Medulla oblongata (tissue), 1 donor: Measurements from ENCODE around the gene LZTS3.
"Not testable (repeated sequence)": the region's sequence is repeated elsewhere in the genome, so short reads cannot be mapped to it uniquely, and the experiment has no call there.

Experiments used
- DNase-seq: peaks from one replicate; pipeline ENCODE4 v3.0.0-alpha.2; 2015; ENCODE audit errors: extremely low spot score

Gene LZTS3

DNA sequence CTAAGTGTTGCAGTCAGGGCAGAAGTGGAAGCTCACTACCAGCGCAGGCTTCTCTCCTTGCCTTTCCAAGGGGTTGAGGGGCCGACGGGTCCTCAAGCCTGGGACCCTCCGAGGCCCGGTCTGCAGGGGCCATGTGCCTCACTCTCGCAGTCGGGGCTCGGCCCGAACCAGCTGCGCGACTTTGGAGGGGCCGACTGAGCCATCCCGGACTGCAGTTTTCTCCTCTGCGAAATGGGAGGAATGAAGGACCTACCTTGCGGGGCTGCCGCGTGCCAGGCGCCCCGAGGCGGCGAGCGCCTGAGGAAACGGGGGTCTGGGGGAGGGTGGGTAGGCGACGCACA is 5.6 kb downstream of the LZTS3 start:
- no peak for DNase-seq

DNA sequence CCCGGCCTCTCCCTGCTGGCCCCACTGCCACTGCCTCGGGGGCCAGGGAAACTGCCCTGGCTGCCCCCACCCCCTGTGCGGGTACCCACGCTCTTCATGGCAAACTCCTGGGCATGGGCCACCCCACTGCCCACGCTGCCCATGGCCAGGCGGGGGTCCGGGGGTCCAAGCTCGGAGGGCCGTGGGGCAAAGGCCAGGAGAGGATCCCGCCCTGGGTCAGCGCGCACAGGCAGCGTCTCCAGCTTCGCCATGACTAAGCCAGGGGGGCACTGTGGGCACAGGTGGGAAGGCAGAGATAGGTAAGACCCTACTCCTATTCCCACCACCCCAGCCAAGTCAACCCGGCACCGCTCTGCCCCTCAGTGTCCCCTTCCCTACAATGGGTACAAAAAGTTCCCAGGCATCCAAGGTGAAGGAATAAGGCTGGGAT is 6.4 kb downstream of the LZTS3 start:
- no peak for DNase-seq

DNA sequence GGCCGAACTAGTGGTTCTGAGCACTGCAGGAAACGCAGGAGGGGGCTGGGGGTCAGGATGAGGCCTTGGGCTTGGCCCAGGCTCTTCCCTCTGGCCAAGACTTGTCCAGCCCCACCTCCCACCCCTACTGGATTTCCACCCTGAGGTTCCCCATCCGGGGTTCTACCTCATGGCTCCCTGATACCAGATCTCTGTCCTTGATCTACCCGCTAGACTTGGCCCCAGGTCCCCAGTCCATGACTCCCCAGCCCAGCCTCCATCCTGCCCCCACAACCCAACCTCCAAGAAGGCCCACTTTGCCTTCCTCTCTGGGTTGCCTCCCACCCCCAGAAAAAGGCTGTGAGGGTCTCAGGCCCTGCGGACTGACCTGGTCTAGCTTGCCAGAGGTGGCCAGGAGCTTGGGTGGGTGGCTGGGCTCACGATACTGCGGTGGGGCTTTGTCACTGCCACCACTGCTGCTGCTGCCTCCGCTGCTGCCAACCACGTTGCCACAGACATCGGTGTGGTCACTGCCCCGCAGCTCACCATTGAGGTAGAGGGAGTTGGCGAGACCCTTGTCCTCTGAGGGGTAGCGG is 6.9 kb downstream of the LZTS3 start:
- DNase-seq, result no peak

DNA sequence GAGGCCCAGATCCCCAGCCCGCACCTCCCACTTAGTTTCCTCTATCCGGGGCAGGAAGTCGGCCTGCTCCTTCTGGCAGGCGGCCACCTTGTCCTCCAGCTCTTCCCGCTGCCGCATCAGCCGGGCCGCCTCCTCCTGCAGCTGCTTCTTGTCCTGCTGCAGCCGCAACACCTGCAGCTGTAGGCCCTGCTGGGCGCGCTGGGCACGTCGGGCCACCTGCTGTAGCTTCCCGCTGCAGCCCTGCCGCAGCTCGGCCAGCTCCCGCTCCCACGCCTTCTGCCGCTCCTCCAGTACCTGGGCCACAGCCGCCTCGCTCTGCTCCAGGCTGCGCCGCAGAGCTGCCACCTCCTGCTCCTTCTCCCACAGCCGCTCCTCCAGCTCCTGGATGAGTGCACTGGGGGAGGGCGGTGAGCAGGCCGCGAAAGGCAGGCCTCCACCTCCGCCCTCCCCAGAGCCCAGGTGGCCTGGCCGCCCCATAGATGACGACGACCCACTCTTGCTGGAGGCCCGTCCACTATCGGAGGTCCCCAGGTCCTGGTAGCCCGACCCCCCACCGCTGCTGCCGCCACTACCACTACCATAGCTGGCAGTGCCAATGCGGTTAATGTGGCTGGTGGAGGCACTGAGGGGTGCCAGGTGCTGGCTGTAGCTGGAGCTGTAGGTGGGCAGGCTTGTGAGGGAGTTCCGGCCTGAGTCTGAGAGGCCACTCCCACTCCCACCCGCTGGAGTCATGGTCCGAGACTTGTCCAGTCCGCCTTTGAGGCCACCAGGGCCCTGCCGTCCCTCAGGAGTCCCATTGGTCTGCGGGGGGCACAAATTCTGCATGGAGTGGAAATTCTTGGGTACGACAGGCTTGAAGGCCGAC is 7.6 kb downstream of the LZTS3 start:
- DNase-seq, result no peak

DNA sequence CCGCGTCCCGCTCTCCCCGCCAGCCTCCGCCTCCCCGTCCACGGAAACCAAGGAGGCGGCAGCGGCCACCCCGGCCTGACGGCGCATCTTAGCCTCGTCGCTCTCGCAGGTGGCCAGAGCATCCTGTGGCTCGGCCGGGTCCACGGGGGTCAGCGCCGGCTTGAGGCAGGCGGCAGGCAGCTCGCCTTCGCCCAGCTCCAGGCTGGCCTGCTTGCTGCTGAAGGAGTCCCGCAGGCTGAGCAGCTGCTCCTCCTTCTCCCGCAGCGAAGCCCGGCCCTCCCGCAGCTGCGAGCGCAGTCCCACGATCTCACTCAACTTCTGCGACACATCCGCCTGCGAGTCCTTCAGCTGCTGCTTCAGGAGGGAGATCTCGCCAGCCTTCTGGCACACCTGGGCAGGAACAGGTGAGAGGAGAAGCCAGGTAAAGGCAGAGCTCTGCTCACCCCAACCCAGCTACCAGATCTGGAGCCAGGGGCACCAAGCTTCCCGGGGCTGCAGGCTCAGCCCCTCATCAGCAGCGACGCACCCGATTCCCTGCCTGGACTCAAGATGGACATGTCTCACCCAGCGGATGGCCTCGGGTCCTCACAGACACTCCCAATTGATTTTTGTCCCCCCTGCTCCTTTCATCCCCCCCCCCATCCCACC is 8.5 kb downstream of the LZTS3 start:
- DNase-seq, result no peak

DNA sequence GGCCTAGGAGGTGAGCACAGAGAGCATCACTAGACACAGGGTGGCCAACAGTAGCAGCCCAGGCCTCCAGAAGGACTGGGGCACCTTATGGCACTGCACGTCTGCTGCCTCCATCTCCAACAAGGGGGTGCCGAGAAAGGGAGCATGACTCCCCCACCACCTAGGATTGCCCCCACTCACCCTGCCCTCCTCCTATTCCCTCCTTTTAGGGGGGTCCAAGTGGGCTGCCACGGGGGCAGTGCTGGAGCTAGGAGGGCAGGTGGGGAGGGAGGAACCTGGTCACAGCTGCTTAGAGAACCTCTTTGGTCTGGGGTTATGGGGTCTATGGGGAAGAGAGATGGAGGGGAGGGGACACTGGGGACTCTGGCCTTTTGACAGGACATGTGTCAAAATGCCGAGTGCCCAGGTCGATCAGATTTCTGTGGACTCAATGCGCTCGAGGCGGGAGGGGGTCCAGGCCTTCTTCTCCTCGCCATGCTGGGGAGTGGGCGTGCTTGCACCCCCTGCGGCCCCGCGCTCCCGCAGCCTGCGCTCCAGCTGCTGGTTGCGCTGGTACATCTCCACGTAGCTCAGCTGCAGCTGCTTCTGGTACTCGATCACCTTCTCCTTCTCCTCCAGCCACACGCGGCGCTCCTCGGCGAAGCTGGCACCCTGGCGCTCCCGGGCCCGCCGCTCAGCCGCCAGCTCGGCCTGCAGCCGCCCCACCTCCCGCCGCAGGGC is 9.1 kb downstream of the LZTS3 start:
- no peak for DNase-seq

DNA sequence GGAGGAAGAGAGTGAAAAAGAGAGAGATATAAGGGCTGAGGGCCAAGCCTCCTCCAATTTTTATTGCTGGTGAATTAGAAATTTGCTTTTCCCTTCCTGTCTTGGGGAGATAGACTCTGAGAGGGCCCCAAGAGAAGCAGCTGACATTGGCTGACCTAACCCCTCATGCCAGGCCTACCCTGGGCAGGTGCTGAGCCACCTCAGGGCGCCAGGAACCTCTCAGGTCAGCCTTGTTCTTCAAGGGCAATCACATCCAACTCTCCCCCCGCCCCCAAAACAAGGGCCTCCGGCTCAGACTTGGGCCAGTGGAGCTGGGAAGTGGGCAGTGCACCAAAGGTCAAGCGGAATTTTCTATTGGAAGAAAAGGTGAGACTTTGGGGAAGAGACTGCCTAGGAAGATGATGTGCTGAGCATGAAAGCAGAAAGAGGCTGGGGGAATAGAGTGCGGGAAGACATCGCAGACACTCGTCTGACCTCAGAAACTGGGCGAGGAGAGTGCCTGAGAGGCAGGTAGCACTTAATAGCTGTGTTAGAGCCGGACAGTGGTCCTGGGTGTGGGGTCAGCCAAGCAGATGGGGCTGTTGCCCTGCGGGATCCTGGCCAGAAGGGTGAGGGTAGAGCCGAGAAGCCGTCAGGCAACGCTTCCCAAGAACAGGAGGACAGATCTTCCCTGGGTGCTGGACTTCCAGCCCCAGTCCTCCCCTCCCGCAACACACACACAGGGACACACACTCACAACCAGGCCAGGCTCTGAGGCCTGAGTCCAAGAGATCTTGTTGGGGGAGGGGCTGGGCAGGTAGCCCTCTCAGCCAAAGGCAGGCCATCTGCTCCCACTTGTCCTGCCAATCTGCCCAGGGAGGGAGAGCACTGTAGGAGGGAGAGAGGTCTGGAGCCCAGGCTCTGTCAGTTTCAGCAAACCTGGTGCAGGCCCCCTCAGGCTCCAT is 10.0 kb downstream of the LZTS3 start:
- DNase-seq, result no peak

DNA sequence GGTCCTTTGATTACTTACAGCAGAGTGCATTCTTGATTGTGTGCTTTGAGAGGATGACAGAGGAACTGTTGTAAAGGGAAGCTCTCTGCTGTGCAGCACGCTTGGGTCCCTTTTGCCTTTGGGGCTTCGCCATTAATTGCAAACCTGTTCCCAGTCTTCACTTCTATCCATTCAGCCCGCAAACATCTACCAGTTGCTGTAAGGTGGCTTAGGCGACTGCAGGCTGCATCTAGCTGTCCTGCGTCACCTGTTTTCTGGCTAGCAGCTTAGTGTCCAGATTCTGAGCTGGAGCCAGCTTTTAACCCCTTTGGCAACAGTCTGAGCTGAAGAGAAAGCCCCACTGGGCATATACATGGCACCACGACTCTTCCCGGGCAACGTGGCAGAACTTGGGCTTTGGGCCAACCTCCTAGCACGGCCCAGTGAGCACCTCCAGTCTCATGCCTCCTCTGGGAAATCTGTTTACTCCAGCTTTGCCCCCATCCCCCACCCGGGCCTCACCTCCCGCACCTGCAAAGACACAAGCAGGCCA is 11.2 kb downstream of the LZTS3 start:
- DNase-seq, result no peak

DNA sequence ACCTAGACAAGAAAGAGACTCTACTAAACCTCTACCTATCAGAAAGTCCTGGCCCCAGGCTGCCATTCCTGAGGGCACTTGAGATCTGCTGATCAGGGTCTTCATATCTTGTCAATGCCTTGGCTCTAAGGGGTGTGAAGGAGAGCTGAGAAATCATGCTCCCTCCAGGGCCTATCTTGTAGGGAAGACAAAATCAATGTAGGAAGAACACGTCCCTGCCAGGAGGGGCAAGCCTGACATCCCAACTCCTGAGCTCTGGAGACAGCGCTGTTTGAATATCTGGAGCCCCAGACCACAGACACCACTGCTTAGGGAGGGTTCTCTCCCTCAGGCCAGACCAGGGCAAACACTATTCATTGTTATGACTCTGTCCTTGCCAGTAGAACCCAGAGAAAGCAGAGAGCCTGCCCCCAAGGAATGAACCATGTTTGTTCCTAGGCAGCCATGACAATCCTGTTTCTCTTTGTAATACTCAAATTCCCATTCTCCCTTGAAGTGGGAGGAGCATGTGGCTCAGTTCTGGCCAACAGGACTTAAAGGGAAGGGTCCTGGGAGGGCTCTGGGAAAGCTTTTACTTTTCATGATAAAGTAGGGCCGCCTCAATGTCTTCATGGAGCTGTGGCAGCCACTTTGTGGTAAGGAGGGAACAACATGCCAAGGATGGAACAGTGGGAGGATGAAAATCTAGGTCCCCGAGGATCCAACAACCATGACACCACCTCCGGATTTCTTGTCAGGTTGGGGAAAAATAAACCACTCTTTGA is 11.9 kb downstream of the LZTS3 start:
- DNase-seq, result no peak

DNA sequence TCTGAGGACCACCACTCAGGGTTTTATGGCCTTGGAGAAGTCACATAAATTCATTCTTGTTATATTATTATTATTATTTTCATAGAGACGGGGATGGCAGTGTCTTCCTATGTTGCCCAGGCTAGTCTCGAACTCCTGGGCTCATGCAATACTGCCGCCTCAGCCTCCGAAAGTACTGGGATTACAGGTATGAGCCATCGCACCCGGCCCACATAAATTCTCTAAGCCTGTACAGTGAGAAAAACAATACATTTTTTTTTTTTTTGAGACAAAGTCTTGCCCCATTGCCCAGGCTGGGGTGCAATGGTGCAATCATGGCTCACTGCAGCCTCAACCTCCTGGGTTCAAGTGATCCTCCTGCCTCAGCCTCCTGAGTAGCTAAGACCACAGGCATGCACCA is 12.9 kb downstream of the LZTS3 start:
- no peak for DNase-seq

DNA sequence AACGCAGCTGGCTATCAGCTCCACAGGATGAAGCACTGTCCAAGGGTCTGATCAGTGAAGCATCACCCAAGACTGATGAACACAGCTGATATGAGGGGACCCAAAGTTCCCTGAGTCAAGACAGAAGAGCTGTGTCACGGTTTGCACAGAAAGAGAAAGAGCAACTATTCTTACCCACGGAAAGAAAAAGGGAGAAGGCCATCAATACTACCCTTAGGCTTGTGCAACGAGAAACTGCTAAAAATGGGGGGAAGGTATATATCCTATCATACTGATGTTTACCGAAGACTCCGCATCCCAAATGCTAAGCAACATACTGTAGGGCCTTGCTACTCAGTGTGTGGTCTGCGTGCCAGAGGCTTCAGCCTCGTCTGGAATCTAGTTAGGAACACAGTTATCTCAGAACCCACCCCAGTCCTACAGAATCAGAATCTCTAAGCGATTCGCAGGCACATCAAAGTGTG is 14.3 kb downstream of the LZTS3 start:
- DNase-seq, result no peak

DNA sequence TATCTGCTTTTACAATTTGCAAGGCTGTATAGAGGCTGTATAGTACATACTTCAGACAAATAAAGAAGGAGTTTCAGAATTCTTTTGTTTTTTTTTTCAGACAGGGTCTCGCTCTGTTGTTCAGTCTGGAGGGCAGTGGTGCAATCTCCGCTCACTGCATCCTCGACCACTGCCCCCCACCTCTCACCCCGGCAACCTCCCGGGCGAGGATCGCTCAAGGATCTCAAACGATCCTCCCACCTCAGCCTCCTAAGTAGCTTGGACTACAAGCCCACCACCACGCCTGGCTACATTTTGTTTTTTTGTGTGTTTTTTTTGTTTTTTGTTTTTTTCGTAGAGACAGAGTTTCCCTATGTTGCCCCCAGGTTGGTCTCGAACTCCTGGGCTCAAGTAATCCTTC is 15.5 kb downstream of the LZTS3 start:
- DNase-seq, result no peak

DNA sequence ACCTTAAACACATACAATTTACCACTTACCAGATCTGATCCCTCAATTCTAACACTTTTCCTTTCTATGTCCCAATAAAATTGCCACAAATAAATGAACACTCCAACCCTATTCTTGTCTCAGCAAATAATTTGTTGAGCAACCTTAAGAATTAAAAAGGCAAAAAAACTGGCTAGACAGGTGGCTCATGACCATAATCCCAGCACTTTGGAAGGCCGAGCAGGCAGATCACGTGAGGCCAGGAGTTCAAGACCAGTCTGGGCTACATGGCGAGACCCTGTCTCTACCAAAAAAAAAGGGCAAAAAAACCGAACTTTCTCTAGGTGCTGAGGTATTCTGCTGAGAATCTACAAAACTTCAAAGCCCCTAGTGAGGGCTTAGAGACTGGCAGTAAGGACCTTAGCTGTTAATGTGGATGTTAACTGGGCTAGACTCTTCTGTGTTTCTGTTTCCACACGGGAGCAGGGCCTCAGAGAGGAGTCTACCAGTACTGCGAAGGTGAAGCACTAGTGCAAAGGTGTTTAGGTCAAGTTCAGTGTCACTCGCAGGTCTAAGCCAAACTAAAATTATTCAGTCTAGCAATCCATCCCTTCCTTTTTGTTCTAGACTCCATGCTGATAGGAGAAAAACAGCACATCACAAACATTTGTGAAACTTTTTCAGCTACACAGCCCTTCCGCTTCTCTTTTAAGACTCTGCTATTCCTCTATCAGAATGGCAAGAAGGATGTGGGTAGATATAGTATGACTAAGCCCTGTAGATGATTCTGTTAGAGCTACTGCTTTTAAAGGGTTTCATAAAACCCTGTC is 16.3 kb downstream of the LZTS3 start:
- DNase-seq, result no peak

DNA sequence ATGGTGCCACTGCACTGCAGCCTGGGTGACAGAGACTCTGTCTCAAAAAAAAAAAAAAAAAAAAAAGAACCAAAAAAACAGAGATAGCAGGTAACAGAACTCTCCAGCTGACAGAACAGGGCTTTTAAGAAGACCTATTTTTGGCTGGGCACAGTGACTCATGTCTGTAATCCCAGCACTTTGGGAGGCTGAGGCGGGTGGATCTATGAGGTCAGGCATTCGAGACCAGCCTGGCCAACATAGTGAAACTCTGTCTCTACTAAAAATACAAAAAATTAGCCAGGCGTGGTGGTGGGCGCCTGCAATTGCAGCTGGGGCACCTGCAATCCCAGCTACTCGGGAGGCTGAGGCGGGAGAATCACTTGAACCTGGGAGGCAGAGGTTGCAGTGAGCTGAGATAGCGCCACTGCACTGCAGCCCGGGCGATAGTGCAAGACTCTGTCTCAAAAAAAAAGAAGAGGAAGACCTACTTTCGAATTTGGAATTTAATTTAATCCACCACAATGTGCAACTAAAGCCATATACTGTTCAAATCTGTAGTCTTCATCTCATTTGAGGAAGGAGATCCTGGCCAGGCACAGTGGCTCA is 21.2 kb downstream of the LZTS3 start:
- DNase-seq, result not testable (repeated sequence)

DNA sequence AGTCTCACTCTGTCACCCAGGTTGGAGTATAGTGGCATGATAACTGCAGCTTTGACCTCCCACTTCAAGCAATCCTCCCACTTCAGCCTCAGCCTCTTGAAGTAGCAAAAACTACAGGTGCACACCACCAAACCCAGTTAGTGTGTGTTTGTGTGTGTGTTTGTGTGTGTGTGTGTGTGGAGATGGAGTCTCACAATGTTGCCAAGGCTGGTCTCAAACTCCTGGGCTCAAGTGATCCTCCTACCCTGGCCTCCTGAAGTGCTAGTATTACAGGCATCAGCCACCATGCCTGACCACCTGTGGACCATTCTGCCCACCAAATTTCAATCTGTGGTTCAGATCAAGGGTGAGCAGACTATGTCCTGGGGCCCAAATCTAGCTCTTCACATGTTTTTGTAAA is 22.4 kb downstream of the LZTS3 start:
- no peak for DNase-seq

DNA sequence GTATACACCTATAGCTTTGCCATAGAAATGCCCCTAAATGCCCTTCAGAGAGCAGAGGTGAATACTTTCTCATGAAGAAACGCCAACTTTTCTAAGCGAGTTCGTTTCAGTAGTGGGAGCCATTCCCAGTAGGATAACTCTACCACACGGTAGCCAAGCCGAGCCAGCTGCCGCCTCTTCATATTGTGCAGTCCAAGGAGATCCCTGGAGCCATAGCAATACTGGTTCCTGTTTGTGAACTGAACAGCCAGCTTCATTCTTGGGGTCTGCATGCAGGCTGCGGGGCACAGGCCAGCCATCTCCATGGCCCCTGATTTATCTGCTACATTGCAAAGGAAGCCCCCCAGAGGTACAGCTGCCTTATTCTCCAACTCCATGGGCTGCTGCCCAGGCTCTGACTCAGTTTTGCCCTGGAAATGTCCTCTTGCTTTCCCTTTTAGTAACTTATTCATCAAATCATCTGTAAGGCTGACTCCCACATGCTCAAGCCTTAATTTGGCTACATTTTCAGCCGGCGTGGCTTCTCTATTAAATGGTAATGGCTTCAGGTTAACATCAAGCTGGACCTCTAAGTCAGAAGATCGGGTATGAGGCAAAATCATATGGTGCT is 26.5 kb downstream of the LZTS3 start:
- DNase-seq, result no peak

DNA sequence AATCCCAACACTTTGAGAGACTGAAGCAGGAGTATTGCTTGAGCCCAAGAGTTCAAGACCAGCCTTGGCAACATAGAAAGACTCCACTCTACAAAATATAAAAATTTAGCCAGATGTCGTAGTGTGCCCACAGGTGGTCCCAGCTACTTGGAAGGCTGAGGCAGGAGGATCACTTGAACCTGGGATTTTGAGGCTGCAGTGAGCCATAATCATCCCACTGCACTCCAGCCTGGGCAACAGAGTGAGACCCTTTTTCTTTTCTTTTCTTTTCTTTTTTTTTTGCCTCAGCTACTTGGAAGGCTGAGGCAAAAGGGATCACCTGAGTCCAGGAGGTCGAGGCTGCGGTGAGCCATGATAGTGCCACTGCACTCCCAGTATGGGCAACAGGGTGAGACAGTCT is 31.6 kb downstream of the LZTS3 start:
- DNase-seq, result no peak

DNA sequence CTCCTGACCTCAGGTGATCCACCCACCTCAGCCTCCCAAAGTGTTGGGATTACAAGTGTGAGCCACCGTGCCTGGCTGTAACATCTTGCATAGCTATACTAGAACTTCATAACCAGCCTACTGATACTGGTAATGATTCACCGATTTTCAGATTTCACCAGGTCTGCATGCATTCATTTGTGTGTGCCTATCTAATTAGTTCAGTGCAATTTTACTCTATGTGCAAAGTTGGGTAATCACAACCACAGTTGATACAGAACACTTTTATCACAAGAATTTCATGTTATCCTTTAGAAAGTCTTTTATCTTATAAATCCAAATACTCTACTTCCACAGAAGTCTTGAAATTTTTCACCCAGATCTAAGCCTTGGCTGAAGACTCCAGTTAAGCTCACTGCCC is 35.9 kb downstream of the LZTS3 start:
- DNase-seq, result no peak
